Measurements from ENCODE around the gene AP1M1.

GRCh38 chr19:16210168-16210567 is 12.5 kb downstream of the AP1M1 start:
- TF ChIP-seq CREB5 (CRISPR knock-in tag; IDR thresholded peaks at IDR 0.05; ENCODE audit: low read depth) (no peak), ZFP3 (CRISPR knock-in tag; IDR thresholded peaks at IDR 0.05) (no peak), ZC3H10 (CRISPR knock-in tag; IDR thresholded peaks at IDR 0.05) (no peak)
